GM12878 (cell line): ENCODE measurements around the gene DAB2. TPM values are rescaled to one million over a fixed set of nuclear protein-coding genes. Genes with fewer than 3 reads are reported as not detected.

ENCODE experiments used
- ATAC-seq: fragments of 200-7000 bp; cut with Tn5 transposase; 3 replicates; pipeline ENCODE4 v1.9.1; 2020; ENCODE audit warnings: mild to moderate bottlenecking, moderate library complexity
- BruUV-seq: library from RNA; stranded (reverse); fragments of 400-500 nt; replicated peaks from 2 replicates; lab custom pipeline; 2021; lab: Mats Ljungman, UMichigan
- CTCF ChIA-PET: fragments of 300-600 bp; sonication (Branson Sonifier 250); formaldehyde crosslinking; extraction: SDS; loops from one replicate; lab custom pipeline; 2021; ENCODE audit warnings: inconsistent platforms; lab: Yijun Ruan, JAX
- POLR2A ChIA-PET: fragments of 350-600 bp; formaldehyde crosslinking; extraction: SDS; loops from one replicate; lab custom pipeline; 2021; ENCODE audit warnings: inconsistent platforms; lab: Charles Lee
- RAD21 ChIA-PET: fragments of 300-600 bp; sonication (Branson Sonifier 250); formaldehyde crosslinking; loops from one replicate; lab custom pipeline; 2023; ENCODE audit warnings: antibody characterized with exemption; ENCODE audit not compliant: unreplicated experiment; lab: Charles Lee
- SMC1A ChIA-PET: fragments of 300-600 bp; sonication (Branson Sonifier 250); formaldehyde crosslinking; loops from one replicate; lab custom pipeline; 2023; ENCODE audit not compliant: unreplicated experiment, uncharacterized antibody; lab: Charles Lee
- DNase-seq: peaks from one replicate; pipeline ENCODE4 v3.0.0-alpha.2; 2011; ENCODE audit warnings: low read depth, low spot score
- FAIRE-seq: peaks from 3 replicates; lab custom pipeline; 2011; peaks lifted over from hg19 to GRCh38; lab: Jason Lieb, UNC
- H2AFZ ChIP-seq: 2 replicates; pipeline ENCODE4 v1.6.0; 2011; ENCODE audit warnings: low read depth, low read length, control low read depth; ENCODE audit not compliant: control insufficient read depth
- H3K27ac ChIP-seq: 2 replicates; pipeline ENCODE4 v1.5.1; 2011; ENCODE audit warnings: control low read depth; ENCODE audit not compliant: control insufficient read depth, insufficient read depth
- H3K27me3 ChIP-seq, 2 experiments: replicated peaks in 1 of 2; 2 replicates each; pipeline versions ENCODE4 v1.6.0 to v1.6.1; 2011; ENCODE audit warnings: low read length in 1 of 2; ENCODE audit not compliant: control insufficient read depth in 2 of 2, insufficient read depth in 2 of 2
- H3K36me3 ChIP-seq, 2 experiments: 2 replicates each; pipeline ENCODE4 v1.5.1; 2011; ENCODE audit warnings: low read length in 1 of 2; ENCODE audit not compliant: control insufficient read depth in 2 of 2, insufficient read depth in 2 of 2
- H3K4me1 ChIP-seq: 2 replicates; pipeline ENCODE4 v1.6.1; 2011; ENCODE audit warnings: mild to moderate bottlenecking, low read length, moderate library complexity, mixed read lengths; ENCODE audit not compliant: control insufficient read depth, insufficient read depth
- H3K4me2 ChIP-seq: 2 replicates; pipeline ENCODE4 v1.6.0; 2011; ENCODE audit warnings: control low read depth; ENCODE audit not compliant: control insufficient read depth, insufficient read depth
- H3K4me3 ChIP-seq: fragments of 200-600 bp; sonication (generic); 2 replicates; pipeline ENCODE4 v1.5.1; 2016
- H3K79me2 ChIP-seq: 2 replicates; pipeline ENCODE4 v1.6.0; 2011; ENCODE audit warnings: low read length; ENCODE audit not compliant: control insufficient read depth, insufficient read depth
- H3K9ac ChIP-seq: 2 replicates; pipeline ENCODE4 v1.8.0; 2011; ENCODE audit warnings: low read length, control low read depth, mixed read lengths; ENCODE audit not compliant: control insufficient read depth, insufficient read depth
- H3K9me3 ChIP-seq: replicated peaks from 3 replicates; pipeline ENCODE4 v1.5.1; 2011; ENCODE audit warnings: mild to moderate bottlenecking, low read length; ENCODE audit not compliant: control insufficient read depth, insufficient read depth
- H4K20me1 ChIP-seq: 2 replicates; pipeline ENCODE4 v1.6.0; 2011; ENCODE audit not compliant: control insufficient read depth, insufficient read depth
- ATF7 ChIP-seq: fragments of 450-650 bp; IDR thresholded peaks from 2 replicates; pipeline ENCODE4 v1.6.1; 2016; ENCODE audit warnings: low read depth, mild to moderate bottlenecking
- CBX3 ChIP-seq: fragments of 200-600 bp; sonication (generic); IDR thresholded peaks from 2 replicates; pipeline ENCODE4 v1.6.1; 2016; ENCODE audit warnings: low read depth, borderline replicate concordance
- E2F8 ChIP-seq: fragments of 450-650 bp; IDR thresholded peaks from 2 replicates; pipeline ENCODE4 v1.6.1; 2018; ENCODE audit warnings: mild to moderate bottlenecking, low read depth, moderate library complexity; ENCODE audit not compliant: partially characterized antibody
- EED ChIP-seq: sonication (generic); IDR thresholded peaks from 2 replicates; pipeline ENCODE4 v1.6.1; 2016; ENCODE audit warnings: antibody characterized with exemption, low read depth
- GATAD2B ChIP-seq: fragments of 450-650 bp; conservative IDR thresholded peaks from 2 replicates; pipeline ENCODE4 v1.6.1; 2017; ENCODE audit warnings: low read depth, mild to moderate bottlenecking, moderate library complexity
- JUND ChIP-seq: IDR thresholded peaks from 2 replicates; pipeline ENCODE4 v1.6.1; 2012; ENCODE audit warnings: low read depth, mild to moderate bottlenecking, low read length, improper control_type of control experiment, moderate library complexity
- NFYB ChIP-seq: IDR thresholded peaks from 2 replicates; pipeline ENCODE4 v1.6.1; 2011; ENCODE audit warnings: low read depth, mild to moderate bottlenecking, low read length, improper control_type of control experiment, moderate library complexity; ENCODE audit not compliant: insufficient read depth
- NKRF ChIP-seq: fragments of 450-650 bp; conservative IDR thresholded peaks from 2 replicates; pipeline ENCODE4 v1.6.1; 2017; ENCODE audit warnings: mild to moderate bottlenecking, moderate library complexity
- POLR2AphosphoS5 ChIP-seq: IDR thresholded peaks from 2 replicates; pipeline ENCODE4 v1.6.1; 2011; ENCODE audit warnings: mild to moderate bottlenecking, low read length, inconsistent platforms
- RFX5 ChIP-seq: IDR thresholded peaks from 2 replicates; pipeline ENCODE4 v1.6.1; 2011; ENCODE audit warnings: low read depth, low read length, improper control_type of control experiment
- SREBF2 ChIP-seq: IDR thresholded peaks from 2 replicates; pipeline ENCODE4 v1.6.1; 2012; ENCODE audit warnings: mild to moderate bottlenecking, low read length
- USF1 ChIP-seq: IDR thresholded peaks from 2 replicates; pipeline ENCODE4 v1.6.1; 2011; ENCODE audit warnings: borderline replicate concordance, low read depth, mild to moderate bottlenecking, moderate library complexity, mixed read lengths, low read length; ENCODE audit not compliant: insufficient read depth; ENCODE audit errors: extremely low read length
- ZNF622 ChIP-seq: fragments of 450-650 bp; IDR thresholded peaks from 2 replicates; pipeline ENCODE4 v1.6.1; 2017; ENCODE audit warnings: mild to moderate bottlenecking, inconsistent platforms
- ZNF687 ChIP-seq: fragments of 450-650 bp; IDR thresholded peaks from 2 replicates; pipeline ENCODE4 v1.6.1; 2017; ENCODE audit warnings: mild to moderate bottlenecking, moderate library complexity
- WGBS: methylation state at CpG from one replicate; pipeline ENCODE4 v1.1.6; 2016; ENCODE audit warnings: low lambda C conversion rate; ENCODE audit not compliant: insufficient replicate concordance, insufficient coverage; ENCODE audit errors: missing lambda C conversion rate; 5-methylcytosine and 5-hydroxymethylcytosine counted together
- in situ Hi-C: fragments of 300-500 bp; cut with MboI; formaldehyde crosslinking; loops from 9 replicates; pipeline ENCODE4 v1.14.3; 2018; ENCODE audit warnings: mixed read lengths
- intact Hi-C: fragments of 100-400 bp; cut with micrococcal nuclease; formaldehyde crosslinking; loops from one replicate; pipeline ENCODE4 v1.14.2; 2022; ENCODE audit not compliant: unreplicated experiment
- polyA plus RNA-seq, 11 experiments: library from polyadenylated mRNA; depleted of rRNA in 4 of 11; unstranded in 6 of 11; stranded (reverse) in 5 of 11; fragments of >200 nt; fragmentation: Nextera tagmentation in 4 of 11; fragmentation: Illumina TruSeq in 1 of 11; extraction: Ambion mirVana in 4 of 11; extraction: Trizol in 1 of 11; gene quantifications; 1 replicate in 1 of 11; 2 replicates in 10 of 11; pipeline versions ENCODE4 v1.2.1 to v1.2.3, GENCODE V29; 2011 to 2016; ENCODE audit warnings: inconsistent platforms in 2 of 11, missing spikeins in 2 of 11, low read depth in 1 of 11
- total RNA-seq, 4 experiments: library from RNA; depleted of rRNA in 3 of 4; stranded (reverse); fragments of >200 nt in 3 of 4; fragmentation: Illumina TruSeq in 1 of 4; extraction: Trizol in 1 of 4; gene quantifications; 2 replicates each; pipeline versions ENCODE4 v1.2.1 to v1.2.3, GENCODE V29; 2013 to 2021

The DAB2 gene
- total and polyA plus RNA-seq, 10 of the 15 experiments (the other 5 are each of a cell fraction or from before 2014, with no cell fraction given): 0.05 to 0.23 (median 0.11) TPM; not detected in 7

GRCh38 chr5:39381376-39381775 is 43.4 kb downstream of the DAB2 start:
- SMC1A ChIA-PET: interaction anchor here (1.8 kb wide), 1 partner anchor 166 kb away, joined by 7 read pairs; no protein-coding TSS in a partner anchor
- in situ Hi-C loops (loop anchor here (5.0 kb wide), 1 partner anchor 176 kb away; no protein-coding TSS in a partner anchor), intact Hi-C loops (no loop called here)
- no TSS peak for BruUV-seq
- Histone ChIP-seq H3K27ac (no peak overlapping the region), H3K9me3 (no peaks in the 10 kb centered on the region), H3K27me3 (0 out of 4 replicates have a peak, but pooled peaks cover 0 to 2% of the 10 kb centered on the region in 2 experiments), H3K79me2 (no peaks in the 10 kb centered on the region), H3K36me3 (no peaks in the 10 kb centered on the region), H2AFZ (no peak overlapping the region), H3K9ac (no peak overlapping the region), H3K4me3 (no peak overlapping the region), H3K4me1 (no peaks in the 10 kb centered on the region), H4K20me1 (no peaks in the 10 kb centered on the region), H3K4me2 (no peak overlapping the region)
- RAD21 ChIA-PET: no interaction called here
- ATAC-seq (no peak), FAIRE-seq (no peak), DNase-seq (no peak)
- POLR2A ChIA-PET: no interaction called here
- WGBS: 35% methylated on average over 3 of the region's 3 CpGs
- CTCF ChIA-PET: no interaction called here
- no peak for TF ChIP-seq NKRF
- no peak for TF ChIP-seq ZNF687
- TF ChIP-seq RFX5: no peak
- TF ChIP-seq GATAD2B: no peak
- TF ChIP-seq USF1: no peak
- TF ChIP-seq E2F8: no peak
- TF ChIP-seq POLR2AphosphoS5: no peak
- no peak for TF ChIP-seq SREBF2
- no peak for TF ChIP-seq JUND
- TF ChIP-seq CBX3: no peak
- TF ChIP-seq NFYB: no peak
- TF ChIP-seq EED: no peak
- no peak for TF ChIP-seq ATF7
- no peak for TF ChIP-seq ZNF622
